Thoracic aorta (tissue), 2 donors: ENCODE data around the gene HOXC6. TPM values are rescaled to one million over a fixed set of nuclear protein-coding genes. Genes with fewer than 3 reads are reported as not detected.

ENCODE experiments used
- ATAC-seq: fragments of 150-250 bp; one replicate; pipeline ENCODE4 v1.8.0; 2017; ENCODE audit warnings: low read depth; ENCODE audit not compliant: insufficient number of reproducible peaks, low FRiP score
- DNase-seq: peaks from one replicate; pipeline ENCODE4 v3.0.0-alpha.2; 2020; ENCODE audit warnings: low spot score
- H3K27ac ChIP-seq, 2 donors: fragments of 200-600 bp; sonication (generic); 1 replicate in 1 of 2; 2 replicates in 1 of 2; pipeline ENCODE4 v1.5.1; 2016; ENCODE audit warnings: mild to moderate bottlenecking in 2 of 2, moderate library complexity in 2 of 2
- H3K27me3 ChIP-seq: fragments of 200-600 bp; sonication (generic); replicated peaks from 2 replicates; pipeline ENCODE4 v1.6.0; 2016; ENCODE audit warnings: mild to moderate bottlenecking; ENCODE audit not compliant: insufficient read depth
- H3K36me3 ChIP-seq: fragments of 200-600 bp; sonication (generic); one replicate; pipeline ENCODE4 v1.5.1; 2016
- H3K4me1 ChIP-seq, 2 donors: fragments of 200-600 bp; sonication (generic); 1 replicate in 1 of 2; 2 replicates in 1 of 2; pipeline versions ENCODE4 v1.5.1 to v1.6.0; 2016; ENCODE audit warnings: low read depth in 2 of 2, mild to moderate bottlenecking in 1 of 2; ENCODE audit not compliant: control insufficient read depth in 1 of 2
- H3K4me3 ChIP-seq: fragments of 200-600 bp; sonication (generic); 2 replicates; pipeline ENCODE4 v1.5.1; 2016; ENCODE audit warnings: mild to moderate bottlenecking
- H3K9me3 ChIP-seq: fragments of 200-600 bp; sonication (generic); 2 replicates; pipeline ENCODE4 v1.5.1; 2016
- total RNA-seq, 2 donors: library from RNA; depleted of rRNA; stranded (reverse); fragments of >200 nt; gene quantifications; one replicate each; pipeline versions ENCODE4 v1.1.0 to v1.2.3, GENCODE V29; 2016
- TF ChIP-seq, protein P1 (sequence below): fragments of 200-600 bp; sonication (generic); IDR thresholded peaks from one replicate; pipeline ENCODE4 v1.5.1; 2019; ENCODE audit warnings: antibody characterized with exemption

The HOXC6 gene
- total RNA-seq, 2 donors from 2014 or later, result not detected

DNA sequence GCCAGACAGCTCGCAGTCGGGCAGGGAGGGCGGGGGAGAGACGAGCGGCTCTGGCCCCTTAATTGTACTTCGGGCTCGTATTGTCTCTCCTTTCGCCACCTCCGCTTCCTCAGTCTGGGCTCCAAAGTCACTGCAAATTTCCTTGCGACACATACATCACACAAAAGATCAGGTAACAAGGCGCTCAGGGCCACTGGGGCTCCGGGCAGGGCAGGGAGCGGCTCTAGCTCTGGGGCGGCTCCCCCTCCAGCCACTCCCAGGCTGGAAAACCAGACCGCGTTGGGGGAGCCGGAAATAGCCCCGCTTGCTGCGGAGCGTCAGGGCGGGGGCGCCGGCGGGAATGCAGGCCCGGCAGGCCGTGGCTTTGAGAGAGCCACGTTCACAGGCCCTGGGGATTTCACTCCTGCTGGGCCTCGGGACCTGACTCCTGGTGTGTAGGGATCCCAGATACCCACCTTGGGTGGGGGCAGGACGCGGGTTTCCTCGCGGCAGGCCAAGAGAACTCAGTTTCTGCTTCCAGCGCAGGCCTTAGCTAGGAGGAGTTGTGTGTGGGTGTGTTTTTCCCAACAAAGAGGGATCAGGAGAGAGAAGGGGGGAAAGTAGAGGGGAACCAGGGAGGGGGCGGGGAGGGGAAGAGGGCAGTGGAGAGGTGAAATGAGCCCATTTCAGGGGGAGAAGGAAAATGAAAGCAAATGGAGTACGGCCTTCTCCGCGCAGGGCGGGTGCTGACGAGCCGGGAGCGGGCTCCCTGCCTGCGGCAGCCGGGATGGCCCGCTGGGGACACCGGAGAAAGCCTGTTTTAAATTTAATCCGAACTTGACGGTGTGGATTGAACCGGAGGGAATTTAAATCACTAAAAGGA lies 32.6 kb upstream of the HOXC6 start:
- H3K9me3 ChIP-seq, result no peaks in the 10 kb centered on the region
- peaks cover 26 to 36% of the 10 kb centered on the region in 2 donors for H3K4me1 ChIP-seq
- TF ChIP-seq, protein P1, sequence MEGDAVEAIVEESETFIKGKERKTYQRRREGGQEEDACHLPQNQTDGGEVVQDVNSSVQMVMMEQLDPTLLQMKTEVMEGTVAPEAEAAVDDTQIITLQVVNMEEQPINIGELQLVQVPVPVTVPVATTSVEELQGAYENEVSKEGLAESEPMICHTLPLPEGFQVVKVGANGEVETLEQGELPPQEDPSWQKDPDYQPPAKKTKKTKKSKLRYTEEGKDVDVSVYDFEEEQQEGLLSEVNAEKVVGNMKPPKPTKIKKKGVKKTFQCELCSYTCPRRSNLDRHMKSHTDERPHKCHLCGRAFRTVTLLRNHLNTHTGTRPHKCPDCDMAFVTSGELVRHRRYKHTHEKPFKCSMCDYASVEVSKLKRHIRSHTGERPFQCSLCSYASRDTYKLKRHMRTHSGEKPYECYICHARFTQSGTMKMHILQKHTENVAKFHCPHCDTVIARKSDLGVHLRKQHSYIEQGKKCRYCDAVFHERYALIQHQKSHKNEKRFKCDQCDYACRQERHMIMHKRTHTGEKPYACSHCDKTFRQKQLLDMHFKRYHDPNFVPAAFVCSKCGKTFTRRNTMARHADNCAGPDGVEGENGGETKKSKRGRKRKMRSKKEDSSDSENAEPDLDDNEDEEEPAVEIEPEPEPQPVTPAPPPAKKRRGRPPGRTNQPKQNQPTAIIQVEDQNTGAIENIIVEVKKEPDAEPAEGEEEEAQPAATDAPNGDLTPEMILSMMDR, result no peak
- H3K27ac ChIP-seq, result no peak overlapping the region
- ATAC-seq (no peak), DNase-seq (no peak)
- H3K27me3 ChIP-seq, result peaks cover 50% of the 10 kb centered on the region
- H3K4me3 ChIP-seq, result peak overlapping the region; percentile 66
- H3K36me3 ChIP-seq, result no peaks in the 10 kb centered on the region

DNA sequence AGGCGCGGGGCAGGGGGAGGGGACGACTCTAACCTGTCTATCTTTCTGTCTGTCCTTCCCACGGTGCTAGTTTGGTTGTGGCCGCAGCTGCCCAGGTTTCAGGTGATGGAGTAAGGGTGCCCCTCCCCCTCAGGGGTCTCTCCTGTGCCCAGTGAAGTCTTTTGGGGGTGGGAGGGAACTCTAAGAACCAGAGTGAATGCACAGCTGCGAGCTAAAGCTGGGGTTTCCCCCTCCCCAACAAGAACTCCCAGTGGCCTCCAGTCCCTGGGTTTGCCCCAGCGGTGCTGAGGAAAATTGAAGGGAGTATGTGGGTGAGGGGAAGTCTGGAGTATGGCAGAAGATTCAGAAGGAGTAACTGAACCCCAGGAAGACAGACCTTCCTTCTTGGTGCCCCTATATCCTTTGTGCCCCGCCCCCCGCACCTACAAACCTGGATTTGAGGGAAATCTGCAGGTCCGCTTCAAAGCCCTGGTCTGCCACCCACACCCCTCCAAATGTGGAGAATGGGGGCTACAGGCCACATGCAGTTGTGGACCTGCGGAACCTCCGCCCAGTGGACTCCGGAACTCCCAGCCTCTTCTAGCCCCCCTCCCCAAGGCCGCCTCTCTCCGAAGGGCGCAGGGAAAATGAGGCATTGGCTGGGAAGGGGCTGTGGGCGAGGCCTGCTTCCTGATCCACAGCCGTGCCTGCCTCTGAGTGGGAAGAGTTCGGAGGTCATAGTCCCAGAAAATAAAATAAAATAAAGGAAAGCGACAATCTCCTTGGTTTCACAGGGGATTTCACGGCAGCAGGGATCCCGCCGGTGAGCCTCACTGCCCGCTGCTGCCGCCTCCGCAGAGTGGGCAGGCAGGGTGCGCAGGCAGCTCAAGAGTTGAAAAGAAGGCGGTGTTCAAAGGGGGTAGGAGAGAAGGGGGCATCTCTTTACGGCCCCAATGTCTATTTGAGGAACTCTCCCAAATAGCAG lies 31.7 kb upstream of the HOXC6 start:
- DNase-seq (no peak), ATAC-seq (no peak)
- TF ChIP-seq, protein P1, result no peak
- peaks cover 27 to 30% of the 10 kb centered on the region in 2 donors for H3K4me1 ChIP-seq
- no peak overlapping the region for H3K27ac ChIP-seq
- peaks cover 54% of the 10 kb centered on the region for H3K27me3 ChIP-seq
- H3K36me3 ChIP-seq, result no peaks in the 10 kb centered on the region
- H3K9me3 ChIP-seq, result no peaks in the 10 kb centered on the region
- peak overlapping the region; percentile 66 for H3K4me3 ChIP-seq

DNA sequence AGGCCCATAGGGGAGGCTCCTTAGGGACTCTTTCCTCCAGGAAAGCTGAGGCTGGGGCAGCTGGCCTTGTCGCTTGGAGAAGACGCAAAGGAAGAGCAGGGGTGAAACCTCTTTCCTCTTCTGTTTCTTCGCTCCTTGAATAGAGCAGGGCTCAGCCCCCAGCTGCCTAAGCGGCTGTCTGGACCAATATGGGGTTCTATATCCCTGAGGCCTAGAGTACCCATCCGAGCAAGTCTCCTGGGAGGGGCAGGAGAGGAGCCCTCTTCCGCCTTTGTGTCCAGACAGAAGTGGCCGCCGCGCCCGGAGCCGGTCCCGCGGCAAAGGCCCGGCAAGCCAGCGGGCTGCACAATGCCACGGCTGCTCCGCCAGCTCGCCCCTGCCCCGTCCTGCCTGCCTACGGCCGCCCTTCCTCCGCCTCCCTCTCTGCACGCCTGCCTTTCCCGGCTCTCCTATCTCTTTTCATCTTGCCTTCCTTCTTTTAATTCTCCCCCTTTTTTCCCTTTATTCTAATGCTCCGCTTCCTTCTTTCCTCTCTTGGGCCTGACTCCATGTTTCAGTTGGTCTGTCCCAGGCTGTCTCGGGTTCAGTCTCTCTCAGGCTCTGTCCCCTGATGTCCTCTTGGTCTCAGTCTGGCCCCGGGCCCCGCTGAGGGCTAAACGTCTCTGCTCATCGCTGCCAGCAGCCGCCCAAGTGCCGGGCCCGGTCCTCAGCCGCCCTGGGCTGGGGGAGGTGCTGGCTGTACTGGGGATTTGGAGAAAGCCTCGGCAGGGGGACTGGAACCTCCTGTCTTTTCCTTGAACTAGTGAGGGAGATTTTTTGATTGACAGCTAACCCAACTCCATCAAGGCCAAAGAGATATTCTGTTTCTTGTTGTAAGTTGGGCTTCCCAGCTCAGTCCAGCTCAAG lies 30.8 kb upstream of the HOXC6 start:
- TF ChIP-seq, protein P1, result no peak
- Histone ChIP-seq H3K9me3 (no peaks in the 10 kb centered on the region), H3K4me1 (peaks cover 27 to 30% of the 10 kb centered on the region in 2 donors), H3K36me3 (no peaks in the 10 kb centered on the region), H3K27ac (no peak overlapping the region), H3K4me3 (no peak overlapping the region), H3K27me3 (peaks cover 48% of the 10 kb centered on the region)
- ATAC-seq (no peak), DNase-seq (no peak)

DNA sequence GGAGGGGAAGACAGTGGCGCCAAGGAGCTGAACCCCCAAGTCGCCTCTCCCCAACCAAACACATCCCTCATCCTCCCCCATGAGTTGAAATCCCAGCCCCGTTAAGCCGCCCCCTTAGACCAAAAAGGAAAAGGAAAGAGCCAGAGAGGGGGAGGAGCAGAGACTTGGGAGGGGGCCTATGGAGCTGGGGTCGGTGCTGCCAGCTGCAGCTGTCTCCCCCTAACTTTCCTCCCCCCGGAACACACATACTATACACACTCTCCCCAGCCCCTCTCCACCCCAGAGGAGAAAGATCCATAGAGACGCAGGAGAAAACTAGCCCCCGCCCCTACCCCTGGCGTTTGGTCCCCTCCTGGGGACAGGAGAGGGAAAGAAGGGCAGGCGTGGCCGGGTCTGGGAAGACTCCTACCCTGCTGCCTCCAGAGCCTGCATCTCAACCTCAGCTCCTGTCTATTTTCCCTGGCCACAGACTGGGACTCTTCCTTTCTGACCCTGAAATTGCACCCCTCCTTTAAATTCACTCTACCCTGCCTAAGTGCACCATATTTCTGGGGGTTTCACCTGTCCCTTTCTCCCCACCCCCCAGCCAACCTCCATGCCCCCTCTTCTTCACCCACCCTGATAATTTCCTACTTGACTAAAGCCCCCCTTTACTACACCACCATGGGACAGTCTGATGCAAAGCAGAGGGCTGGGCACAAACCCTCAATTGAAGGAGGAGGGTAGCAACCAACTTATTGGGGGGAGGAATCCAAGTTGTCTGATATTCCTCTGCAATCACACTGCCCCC lies 29.9 kb upstream of the HOXC6 start:
- no peak overlapping the region for H3K4me3 ChIP-seq
- no peak overlapping the region for H3K27ac ChIP-seq
- H3K36me3 ChIP-seq, result no peaks in the 10 kb centered on the region
- peaks cover 27 to 30% of the 10 kb centered on the region in 2 donors for H3K4me1 ChIP-seq
- peaks cover 40% of the 10 kb centered on the region for H3K27me3 ChIP-seq
- H3K9me3 ChIP-seq, result no peaks in the 10 kb centered on the region
- TF ChIP-seq, protein P1, result no peak
- DNase-seq (no peak), ATAC-seq (no peak)
